Left ventricle myocardium inferior (tissue), 1 donor: ENCODE measurements around the gene CASTOR1. TPM values are rescaled to one million over a fixed set of nuclear protein-coding genes. Genes with fewer than 3 reads are reported as not detected.

Source experiments
- DNase-seq: peaks from one replicate; pipeline ENCODE4 v3.0.0-alpha.2; 2020
- H3K27ac ChIP-seq: fragments of 200-600 bp; replicated peaks from 2 replicates; pipeline ENCODE4 v1.8.0; 2021
- H3K27me3 ChIP-seq: fragments of 200-600 bp; 2 replicates; pipeline ENCODE4 v1.8.0; 2021; ENCODE audit warnings: low read depth
- H3K36me3 ChIP-seq: fragments of 200-600 bp; 2 replicates; pipeline ENCODE4 v1.8.0; 2021
- H3K4me1 ChIP-seq: fragments of 200-600 bp; 2 replicates; pipeline ENCODE4 v1.8.0; 2021
- H3K4me3 ChIP-seq: fragments of 200-600 bp; 2 replicates; pipeline ENCODE4 v1.8.0; 2021; ENCODE audit warnings: mild to moderate bottlenecking, moderate library complexity
- H3K9me3 ChIP-seq: fragments of 200-600 bp; replicated peaks from 2 replicates; pipeline ENCODE4 v1.8.0; 2021
- intact Hi-C: fragments of 100-400 bp; cut with micrococcal nuclease; formaldehyde crosslinking; loops from one replicate; pipeline ENCODE4 v1.11.0; 2022
- total RNA-seq: library from RNA; stranded (reverse); fragmentation: NEBNext Ultra II Directional; extraction: Animal tissue kit (Norgen Biotek cat#: 25700); gene quantifications from one replicate; pipeline ENCODE4 v1.2.1, GENCODE V29; 2021
- TF ChIP-seq, protein P1 (sequence below): fragments of 200-600 bp; IDR thresholded peaks from 2 replicates; pipeline ENCODE4 v1.8.0; 2021; ENCODE audit warnings: antibody characterized with exemption, mild to moderate bottlenecking, borderline replicate concordance
- donor health status: DM: no; HTN: yes; CAD: no; lungs with severe emphysema.

The CASTOR1 gene
- total RNA-seq, 1 donor from 2014 or later = 6.5 TPM

GRCh38 chr22:30241576-30242371, 47.5 kb downstream of the CASTOR1 start:
- Histone ChIP-seq H3K9me3 (no peaks in the 10 kb centered on the region), H3K4me1 (peaks cover 13% of the 10 kb centered on the region), H3K36me3 (no peaks in the 10 kb centered on the region), H3K27me3 (peaks cover 96% of the 10 kb centered on the region), H3K4me3 (no peak overlapping the region), H3K27ac (no peak overlapping the region)
- DNase-seq = no peak
- TF ChIP-seq, protein P1, sequence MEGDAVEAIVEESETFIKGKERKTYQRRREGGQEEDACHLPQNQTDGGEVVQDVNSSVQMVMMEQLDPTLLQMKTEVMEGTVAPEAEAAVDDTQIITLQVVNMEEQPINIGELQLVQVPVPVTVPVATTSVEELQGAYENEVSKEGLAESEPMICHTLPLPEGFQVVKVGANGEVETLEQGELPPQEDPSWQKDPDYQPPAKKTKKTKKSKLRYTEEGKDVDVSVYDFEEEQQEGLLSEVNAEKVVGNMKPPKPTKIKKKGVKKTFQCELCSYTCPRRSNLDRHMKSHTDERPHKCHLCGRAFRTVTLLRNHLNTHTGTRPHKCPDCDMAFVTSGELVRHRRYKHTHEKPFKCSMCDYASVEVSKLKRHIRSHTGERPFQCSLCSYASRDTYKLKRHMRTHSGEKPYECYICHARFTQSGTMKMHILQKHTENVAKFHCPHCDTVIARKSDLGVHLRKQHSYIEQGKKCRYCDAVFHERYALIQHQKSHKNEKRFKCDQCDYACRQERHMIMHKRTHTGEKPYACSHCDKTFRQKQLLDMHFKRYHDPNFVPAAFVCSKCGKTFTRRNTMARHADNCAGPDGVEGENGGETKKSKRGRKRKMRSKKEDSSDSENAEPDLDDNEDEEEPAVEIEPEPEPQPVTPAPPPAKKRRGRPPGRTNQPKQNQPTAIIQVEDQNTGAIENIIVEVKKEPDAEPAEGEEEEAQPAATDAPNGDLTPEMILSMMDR = no peak
- intact Hi-C loops = no loop called here

- intact Hi-C loops = no loop called here
- no peak overlapping the region for H3K4me3 ChIP-seq
- no peak overlapping the region for H3K27ac ChIP-seq
- TF ChIP-seq, protein P1 = no peak
- H3K27me3 ChIP-seq = peaks cover 96% of the 10 kb centered on the region
- no peak for DNase-seq
- no peaks in the 10 kb centered on the region for H3K9me3 ChIP-seq
- H3K4me1 ChIP-seq = peaks cover 3% of the 10 kb centered on the region
- H3K36me3 ChIP-seq = no peaks in the 10 kb centered on the region
Observed at GRCh38 chr22:30240541-30241417, 48.5 kb downstream of the CASTOR1 start.

GRCh38 chr22:30239488-30240405, 49.6 kb downstream of the CASTOR1 start:
- Histone ChIP-seq H3K27ac (no peak overlapping the region), H3K9me3 (no peaks in the 10 kb centered on the region), H3K4me1 (no peaks in the 10 kb centered on the region), H3K27me3 (peaks cover 93% of the 10 kb centered on the region), H3K36me3 (no peaks in the 10 kb centered on the region), H3K4me3 (no peak overlapping the region)
- intact Hi-C loops = no loop called here
- no peak for DNase-seq
- TF ChIP-seq, protein P1 = no peak

DNA sequence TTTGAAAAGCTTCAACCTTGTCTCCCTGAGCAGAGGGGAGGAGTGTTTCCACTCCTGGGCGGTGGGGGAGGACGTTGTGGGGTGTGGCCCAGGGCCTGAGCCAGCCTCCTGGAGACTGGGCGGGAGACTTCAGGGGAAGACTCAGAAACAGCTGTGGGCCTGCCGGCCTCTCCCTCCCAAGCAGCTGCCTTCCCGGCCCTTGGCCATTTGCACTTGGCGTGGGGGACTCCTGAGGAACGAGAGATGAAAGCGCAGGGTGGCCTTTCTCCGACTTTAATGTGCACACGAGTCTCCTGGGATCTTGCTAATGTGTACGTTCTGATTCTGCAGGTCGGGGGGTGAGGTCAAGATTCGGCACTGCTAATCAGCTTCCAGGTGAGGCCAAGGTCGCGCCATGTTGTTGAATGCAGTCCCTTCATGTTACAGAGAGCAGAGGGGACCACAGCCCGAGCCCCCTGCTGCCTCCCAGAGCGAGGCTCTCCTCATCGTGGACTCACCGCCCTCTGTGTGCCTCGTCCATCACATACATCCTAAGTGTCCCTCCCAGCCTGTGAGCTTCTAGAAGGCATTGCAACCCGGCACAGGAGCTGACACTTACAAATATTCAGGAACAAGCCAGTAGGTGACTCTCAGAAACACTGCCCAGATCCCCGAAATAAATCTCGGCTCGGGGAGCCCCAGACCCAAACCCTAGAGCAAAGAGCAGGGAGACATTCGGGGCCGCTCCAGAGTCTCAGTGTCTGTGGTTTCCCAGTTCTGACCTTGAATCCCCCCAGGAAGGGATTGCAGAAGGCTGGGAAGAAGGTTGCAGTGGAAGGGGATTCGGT, 50.4 kb downstream of the CASTOR1 start:
- Histone ChIP-seq H3K4me3 (no peak overlapping the region), H3K9me3 (no peaks in the 10 kb centered on the region), H3K27me3 (peaks cover 93% of the 10 kb centered on the region), H3K4me1 (no peaks in the 10 kb centered on the region), H3K27ac (no peak overlapping the region), H3K36me3 (no peaks in the 10 kb centered on the region)
- TF ChIP-seq, protein P1 = no peak
- intact Hi-C loops = no loop called here
- peak; percentile 60 for DNase-seq
